Smooth muscle cell (in vitro differentiated cells): ENCODE measurements around the gene TMEM185B. TPM values are rescaled to one million over a fixed set of nuclear protein-coding genes. Genes with fewer than 3 reads are reported as not detected.

Experiments used
- DNase-seq: peaks from one replicate; lab custom pipeline; 2025; ENCODE audit not compliant: unreplicated experiment; lab: John Stamatoyannopoulos, UW
- H2AFZ ChIP-seq: fragments of 200-600 bp; sonication (generic); 2 replicates; pipeline ENCODE4 v1.6.0; 2016; ENCODE audit warnings: antibody characterized with exemption, low read depth, mild to moderate bottlenecking
- H3F3A ChIP-seq: fragments of 200-600 bp; sonication (generic); 2 replicates; pipeline ENCODE4 v1.6.0; 2017; ENCODE audit warnings: antibody characterized with exemption, low read depth
- H3K27ac ChIP-seq: fragments of 200-600 bp; sonication (generic); 2 replicates; pipeline ENCODE4 v1.5.1; 2016; ENCODE audit warnings: low read depth, mild to moderate bottlenecking
- H3K27me3 ChIP-seq: fragments of 200-600 bp; sonication (generic); 2 replicates; pipeline ENCODE4 v1.6.1; 2016; ENCODE audit warnings: low read depth, mild to moderate bottlenecking
- H3K36me3 ChIP-seq: fragments of 200-600 bp; sonication (generic); 2 replicates; pipeline ENCODE4 v1.5.1; 2016; ENCODE audit warnings: low read depth
- H3K4me1 ChIP-seq: fragments of 200-600 bp; sonication (generic); 2 replicates; pipeline ENCODE4 v1.5.1; 2016; ENCODE audit warnings: low read depth
- H3K4me2 ChIP-seq: fragments of 200-600 bp; sonication (generic); 2 replicates; pipeline ENCODE4 v1.6.0; 2016; ENCODE audit warnings: mild to moderate bottlenecking
- H3K4me3 ChIP-seq: fragments of 200-600 bp; sonication (generic); 2 replicates; pipeline ENCODE4 v1.5.1; 2016; ENCODE audit warnings: mild to moderate bottlenecking
- H3K79me2 ChIP-seq: fragments of 200-600 bp; sonication (generic); 2 replicates; pipeline ENCODE4 v1.6.0; 2016; ENCODE audit warnings: low read depth, mild to moderate bottlenecking
- H3K9ac ChIP-seq: fragments of 200-600 bp; sonication (generic); 2 replicates; pipeline ENCODE4 v1.6.0; 2016; ENCODE audit warnings: low read depth
- H3K9me3 ChIP-seq: fragments of 200-600 bp; sonication (generic); replicated peaks from 2 replicates; pipeline ENCODE4 v1.5.1; 2016; ENCODE audit warnings: low read depth
- H4K20me1 ChIP-seq: fragments of 200-600 bp; sonication (generic); 2 replicates; pipeline ENCODE4 v1.6.0; 2016; ENCODE audit warnings: low read depth
- CTCF ChIP-seq: fragments of 200-600 bp; sonication (generic); IDR thresholded peaks from 2 replicates; pipeline ENCODE4 v1.5.1; 2017; ENCODE audit warnings: borderline replicate concordance, mild to moderate bottlenecking, antibody characterized with exemption; ENCODE audit not compliant: insufficient read depth, poor library complexity, severe bottlenecking
- WGBS: methylation state at CpG from one replicate; pipeline ENCODE4 v1.1.7; 2016; ENCODE audit warnings: low lambda C conversion rate; 5-methylcytosine and 5-hydroxymethylcytosine counted together
- polyA plus RNA-seq: library from polyadenylated mRNA; unstranded; fragments of >200 nt; fragmentation: Nextera tagmentation; extraction: Ambion mirVana; gene quantifications from 2 replicates; pipeline ENCODE4 v1.2.1, GENCODE V29; 2016
- total RNA-seq: library from RNA; depleted of rRNA; stranded (reverse); fragments of >200 nt; gene quantifications from 2 replicates; pipeline ENCODE4 v1.2.3, GENCODE V29; 2014

TMEM185B gene
- total and polyA plus RNA-seq, 2 experiments from 2014 or later = 18.2 to 27.8 TPM

GRCh38 chr2:120219766-120220165, 3.4 kb downstream of the TMEM185B start:
- WGBS = 94% methylated on average over 5 of the region's 5 CpGs
- Histone ChIP-seq H3K27me3 (no peaks in the 10 kb centered on the region), H3K9ac (no peak overlapping the region), H3K4me3 (no peak overlapping the region), H3K36me3 (no peaks in the 10 kb centered on the region), H3K27ac (no peak overlapping the region), H3F3A (no peaks in the 10 kb centered on the region), H3K4me2 (no peak overlapping the region), H3K9me3 (no peaks in the 10 kb centered on the region), H4K20me1 (peaks cover 3% of the 10 kb centered on the region), H3K79me2 (peaks cover 6% of the 10 kb centered on the region), H3K4me1 (peaks cover 4% of the 10 kb centered on the region), H2AFZ (no peak overlapping the region)
- TF ChIP-seq CTCF = no peak
- no peak for DNase-seq

- DNase-seq = no peak
- Histone ChIP-seq H3F3A (no peaks in the 10 kb centered on the region), H3K4me1 (peaks cover 4% of the 10 kb centered on the region), H3K27me3 (no peaks in the 10 kb centered on the region), H3K4me2 (no peak overlapping the region), H3K9ac (no peak overlapping the region), H3K4me3 (no peak overlapping the region), H3K27ac (no peak overlapping the region), H3K79me2 (peaks cover 6% of the 10 kb centered on the region), H4K20me1 (peaks cover 3% of the 10 kb centered on the region), H3K36me3 (no peaks in the 10 kb centered on the region), H2AFZ (no peak overlapping the region), H3K9me3 (no peaks in the 10 kb centered on the region)
- WGBS = 100% methylated on average over 5 of the region's 5 CpGs
- TF ChIP-seq CTCF = no peak
These were observed 3.9 kb downstream of the TMEM185B start for GRCh38 chr2:120219291-120219690.

GRCh38 chr2:120218181-120218580, 5.0 kb downstream of the TMEM185B start:
- 94% methylated on average over 5 of the region's 5 CpGs for WGBS
- no peaks in the 10 kb centered on the region for H3K4me1 ChIP-seq
- H3K9me3 ChIP-seq = no peaks in the 10 kb centered on the region
- no peak for TF ChIP-seq CTCF
- no peak overlapping the region for H3K4me3 ChIP-seq
- peaks cover 6% of the 10 kb centered on the region for H3K79me2 ChIP-seq
- H3K9ac ChIP-seq = no peak overlapping the region
- no peak overlapping the region for H2AFZ ChIP-seq
- peaks cover 3% of the 10 kb centered on the region for H4K20me1 ChIP-seq
- no peak overlapping the region for H3K4me2 ChIP-seq
- H3K27me3 ChIP-seq = no peaks in the 10 kb centered on the region
- H3K27ac ChIP-seq = no peak overlapping the region
- H3F3A ChIP-seq = no peaks in the 10 kb centered on the region
- no peak for DNase-seq
- H3K36me3 ChIP-seq = no peaks in the 10 kb centered on the region

- Histone ChIP-seq H2AFZ (no peak overlapping the region), H3K36me3 (no peaks in the 10 kb centered on the region), H3K27me3 (no peaks in the 10 kb centered on the region), H3K9ac (no peak overlapping the region), H3F3A (no peaks in the 10 kb centered on the region), H3K27ac (no peak overlapping the region), H4K20me1 (no peaks in the 10 kb centered on the region), H3K79me2 (no peaks in the 10 kb centered on the region), H3K4me2 (no peak overlapping the region), H3K9me3 (no peaks in the 10 kb centered on the region), H3K4me3 (no peak overlapping the region), H3K4me1 (no peaks in the 10 kb centered on the region)
- no peak for TF ChIP-seq CTCF
- DNase-seq = no peak
- WGBS = 75% methylated on average over 8 of the region's 10 CpGs
These were observed 12.9 kb downstream of the TMEM185B start for GRCh38 chr2:120210270-120210693.
